Lower leg skin (tissue), 3 donors: ENCODE data around the gene STK10.

ENCODE experiments used
- CTCF ChIP-seq, 3 donors: fragments of 450-650 bp; IDR thresholded peaks; one replicate each; pipeline ENCODE4 v1.5.1; 2016; ENCODE audit warnings: antibody characterized with exemption in 3 of 3, mild to moderate bottlenecking in 3 of 3, moderate library complexity in 2 of 3
- POLR2A ChIP-seq, 2 donors: fragments of 450-650 bp; IDR thresholded peaks; one replicate each; pipeline ENCODE4 v1.6.1; 2016 to 2017; ENCODE audit warnings: antibody characterized with exemption in 2 of 2, mild to moderate bottlenecking in 1 of 2, moderate library complexity in 1 of 2

DNA sequence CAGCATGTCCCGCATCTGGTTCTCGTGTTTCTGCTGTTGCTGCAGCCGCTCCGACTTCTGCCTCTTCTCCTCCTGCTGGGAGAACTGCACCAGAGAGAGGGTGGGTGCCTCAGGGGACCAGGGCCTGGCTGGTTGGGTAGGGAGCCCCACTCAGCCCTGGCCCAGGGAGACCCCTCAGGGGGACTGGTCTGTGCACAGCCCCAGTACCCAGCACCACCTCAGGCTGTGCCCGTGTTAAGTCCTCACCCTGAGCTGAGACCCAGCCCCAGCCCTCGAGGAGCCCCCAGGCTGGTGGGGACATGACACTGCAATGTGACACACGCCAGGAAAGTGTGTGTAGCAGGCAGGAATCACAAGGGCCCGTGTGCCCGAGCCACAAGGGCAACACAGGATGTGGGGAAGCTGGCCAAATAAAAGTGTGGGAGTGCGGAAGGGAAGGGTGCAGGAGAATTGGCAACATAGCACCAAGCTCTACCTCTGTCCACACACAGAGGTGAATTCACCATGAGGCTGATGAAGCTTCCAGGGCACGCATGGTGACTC, 133.3 kb downstream of the STK10 start:
- no peak for TF ChIP-seq CTCF (IDR thresholded peaks at IDR 0.05)
- no peak for TF ChIP-seq POLR2A (IDR thresholded peaks at IDR 0.05)
